8988T (cell line): ENCODE measurements around the gene PHF21A.
A peak's percentile ranks its signal among the peaks of the same experiment; 100 is the strongest.

Experiments used
- DNase-seq: peaks from one replicate; pipeline ENCODE4 v3.0.0; 2011

Gene PHF21A

DNA sequence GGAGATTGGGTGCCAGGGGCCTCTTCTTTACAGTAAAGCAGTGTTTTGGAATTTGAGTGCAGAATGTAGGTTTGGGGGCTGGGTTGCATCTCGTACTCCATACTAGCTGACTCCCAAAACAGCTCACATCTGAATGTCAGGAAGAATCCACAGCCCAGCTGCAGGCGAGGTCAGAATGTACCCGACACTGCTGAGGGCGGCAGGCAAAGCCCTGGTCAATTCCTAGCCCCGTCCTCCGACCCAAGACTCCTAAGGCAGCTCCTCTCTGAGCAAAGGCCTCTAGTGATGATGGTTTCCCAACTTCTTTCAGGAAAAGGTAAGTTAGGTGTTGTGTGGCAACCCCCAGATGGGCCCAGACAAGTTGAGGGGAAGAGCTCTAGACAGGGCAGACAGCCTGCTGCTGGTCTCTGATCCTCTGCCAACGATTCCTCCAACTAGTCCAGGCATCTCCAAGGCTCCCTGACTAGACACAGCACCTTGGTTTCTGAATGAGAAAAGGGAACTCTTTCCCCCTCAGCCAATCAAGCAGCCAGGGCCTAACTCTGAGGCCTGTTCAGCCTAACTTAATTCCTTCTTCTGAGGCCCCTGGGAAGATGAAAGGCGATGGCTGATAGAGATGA lies 190.2 kb downstream of the PHF21A start:
- no peak for DNase-seq

DNA sequence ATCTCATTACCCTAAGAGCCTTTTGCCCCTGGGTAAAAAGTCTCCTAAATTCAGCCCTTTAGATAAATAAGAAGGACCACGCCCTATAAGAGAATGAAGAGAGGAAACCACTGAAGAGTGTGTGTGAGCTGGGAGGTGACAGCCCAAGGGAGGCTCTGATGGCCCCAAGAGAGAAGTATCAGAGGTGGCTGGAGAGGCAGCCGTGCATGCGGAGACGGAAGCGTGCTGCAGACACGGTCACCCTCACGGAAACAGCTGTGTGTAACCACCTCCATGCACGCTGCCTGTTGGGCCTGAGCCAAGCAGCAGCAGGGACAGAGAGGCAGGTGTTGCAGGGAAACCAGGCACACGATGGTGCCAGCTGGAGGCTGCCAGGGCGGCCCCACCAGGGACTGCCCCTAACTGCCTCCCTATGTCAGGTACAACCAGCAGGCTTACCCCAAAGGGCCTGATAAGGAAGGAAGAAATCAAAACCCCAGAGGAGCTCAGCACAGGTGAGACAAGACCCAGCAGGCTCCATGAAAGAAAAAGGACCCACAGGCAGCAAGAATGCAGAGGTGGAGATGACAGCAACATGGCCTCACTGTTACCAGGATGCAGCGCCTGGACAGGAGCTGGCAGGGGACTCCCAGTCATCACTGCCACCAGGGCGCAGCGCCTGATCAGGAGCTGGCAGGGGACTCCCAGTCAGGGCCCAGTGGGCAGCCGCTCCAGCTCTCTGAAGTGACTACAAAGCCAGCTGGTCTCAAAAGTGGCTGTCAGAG lies 191.0 kb downstream of the PHF21A start:
- no peak for DNase-seq

DNA sequence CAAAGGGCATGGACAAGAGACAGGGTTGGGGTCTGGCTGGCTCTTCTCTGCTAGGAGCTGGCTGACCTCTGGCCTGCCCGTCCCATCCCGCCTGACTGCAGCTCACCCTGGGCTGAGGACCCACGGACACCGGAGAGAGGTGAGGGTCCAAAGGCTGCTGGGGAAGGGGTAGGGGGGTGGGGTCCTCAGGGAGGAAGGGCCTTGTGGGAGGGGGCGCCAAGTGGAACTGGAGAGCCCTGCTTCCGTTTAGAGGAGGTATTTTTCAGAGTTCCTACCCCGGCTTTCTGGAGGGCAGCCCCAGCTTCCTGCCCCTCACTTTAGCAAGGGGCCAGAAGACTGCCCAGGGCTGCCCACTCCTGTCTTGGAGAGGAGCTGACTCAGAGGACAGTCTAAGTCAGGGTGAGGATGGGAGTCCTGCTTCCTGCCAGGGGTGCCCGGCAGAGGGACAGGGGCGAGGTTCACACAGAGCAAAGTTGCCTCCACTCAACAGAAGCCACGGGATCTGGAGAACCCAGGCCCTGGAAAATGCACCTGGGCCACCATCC lies 191.7 kb downstream of the PHF21A start:
- DNase-seq = peak; percentile 51

DNA sequence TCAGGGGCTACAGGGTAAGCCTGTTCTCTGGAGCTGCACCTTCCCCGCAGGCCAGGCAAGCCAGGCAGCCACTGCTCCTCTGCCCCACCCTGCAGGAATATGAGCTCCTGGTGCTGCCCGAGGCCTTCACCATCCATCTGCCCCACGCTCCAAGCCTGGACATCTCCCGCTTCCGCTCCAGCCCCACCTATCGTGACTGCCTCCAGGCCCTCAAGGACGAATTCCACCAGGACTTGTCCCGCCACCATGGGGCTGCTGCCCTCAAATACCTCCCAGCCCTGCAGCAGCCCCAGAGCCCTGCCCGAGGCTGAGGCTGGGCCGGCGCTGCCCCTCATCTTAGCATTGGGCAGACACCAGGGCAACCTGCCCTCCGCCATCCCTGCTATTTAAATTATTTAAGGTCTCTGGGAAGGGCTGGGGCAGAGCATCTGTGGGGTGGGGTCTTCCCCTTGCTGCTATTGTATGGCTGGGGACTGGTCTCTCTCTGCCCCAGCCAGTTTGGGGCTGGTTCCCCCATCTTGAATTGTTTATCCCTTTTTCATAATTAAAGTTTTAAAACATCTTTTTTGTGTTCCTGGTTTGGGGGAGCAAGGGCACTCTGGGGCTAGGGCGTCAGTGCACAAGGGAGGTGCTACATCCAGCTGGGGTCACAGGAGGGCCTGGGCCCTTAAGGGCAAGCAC lies 192.6 kb downstream of the PHF21A start:
- DNase-seq = no peak

DNA sequence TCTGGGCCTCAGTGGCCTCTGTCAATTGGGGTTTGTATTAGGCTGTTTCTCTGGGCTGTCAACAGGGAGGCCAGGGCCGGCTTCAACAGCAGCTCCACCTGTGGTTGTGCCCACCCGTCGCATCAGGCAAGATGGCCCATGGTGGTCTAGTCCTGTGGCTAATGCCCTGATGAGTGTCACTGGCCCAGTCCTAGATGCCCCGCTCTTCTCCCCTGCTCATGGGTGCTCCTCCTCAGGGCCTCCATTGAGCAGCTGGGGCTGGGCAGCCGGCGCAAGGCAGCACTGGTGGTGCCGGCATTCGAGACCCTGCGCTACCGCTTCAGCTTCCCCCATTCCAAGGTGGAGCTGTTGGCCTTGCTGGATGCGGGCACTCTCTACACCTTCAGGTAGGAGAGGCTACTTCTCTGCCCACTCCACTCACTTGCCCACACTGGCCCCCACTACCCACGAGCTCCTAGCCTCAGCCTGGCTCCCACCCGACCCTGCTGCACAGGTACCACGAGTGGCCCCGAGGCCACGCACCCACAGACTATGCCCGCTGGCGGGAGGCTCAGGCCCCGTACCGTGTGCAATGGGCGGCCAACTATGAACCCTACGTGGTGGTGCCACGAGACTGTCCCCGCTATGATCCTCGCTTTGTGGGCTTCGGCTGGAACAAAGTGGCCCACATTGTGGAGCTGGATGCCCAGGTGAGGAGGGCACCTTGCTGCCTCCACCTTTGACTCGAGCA lies 193.4 kb downstream of the PHF21A start:
- DNase-seq = peak; percentile 38

DNA sequence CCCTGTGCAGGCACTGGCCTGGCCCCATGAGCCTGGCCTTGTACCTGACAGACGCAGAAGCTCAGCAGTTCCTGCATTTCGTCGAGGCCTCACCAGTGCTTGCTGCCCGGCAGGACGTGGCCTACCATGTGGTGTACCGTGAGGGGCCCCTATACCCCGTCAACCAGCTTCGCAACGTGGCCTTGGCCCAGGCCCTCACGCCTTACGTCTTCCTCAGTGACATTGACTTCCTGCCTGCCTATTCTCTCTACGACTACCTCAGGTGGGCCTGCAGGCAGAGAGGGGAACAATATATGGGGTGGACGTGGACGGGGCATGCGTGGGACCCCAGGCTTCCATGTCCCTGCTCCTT lies 193.9 kb downstream of the PHF21A start:
- no peak for DNase-seq

DNA sequence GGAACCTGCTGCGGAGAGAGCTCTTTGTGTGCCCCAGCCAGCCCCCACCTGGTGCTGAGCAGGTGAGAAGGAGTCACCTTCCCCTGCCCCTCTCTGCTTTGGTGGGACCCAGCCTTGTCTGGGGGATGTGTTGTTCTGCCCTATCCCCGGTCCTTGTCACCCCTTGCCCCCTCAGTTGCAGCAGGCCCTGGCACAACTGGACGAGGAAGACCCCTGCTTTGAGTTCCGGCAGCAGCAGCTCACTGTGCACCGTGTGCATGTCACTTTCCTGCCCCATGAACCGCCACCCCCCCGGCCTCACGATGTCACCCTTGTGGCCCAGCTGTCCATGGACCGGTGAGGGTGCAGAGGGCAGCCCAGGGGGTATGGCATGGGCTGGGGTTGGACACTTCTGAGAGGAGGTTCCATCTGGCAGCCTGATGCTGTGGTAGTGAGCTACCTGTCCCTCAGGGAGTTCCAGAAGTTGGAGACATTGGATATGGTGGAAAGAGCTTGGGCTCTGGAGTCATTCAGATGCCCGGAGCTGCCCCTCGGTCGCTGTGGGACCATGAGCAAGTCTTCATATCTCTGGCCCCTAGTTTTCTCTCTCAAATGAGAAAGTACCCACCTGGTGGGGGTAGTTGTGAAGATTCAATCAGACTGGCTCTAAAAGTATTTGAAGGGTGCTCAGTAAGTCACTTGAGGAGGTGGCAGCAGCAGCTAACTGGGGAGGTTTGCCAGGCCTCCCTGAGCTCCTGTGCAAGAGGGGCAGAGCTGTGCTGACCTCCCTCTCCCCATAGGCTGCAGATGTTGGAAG lies 194.5 kb downstream of the PHF21A start:
- peak; percentile 38 for DNase-seq

DNA sequence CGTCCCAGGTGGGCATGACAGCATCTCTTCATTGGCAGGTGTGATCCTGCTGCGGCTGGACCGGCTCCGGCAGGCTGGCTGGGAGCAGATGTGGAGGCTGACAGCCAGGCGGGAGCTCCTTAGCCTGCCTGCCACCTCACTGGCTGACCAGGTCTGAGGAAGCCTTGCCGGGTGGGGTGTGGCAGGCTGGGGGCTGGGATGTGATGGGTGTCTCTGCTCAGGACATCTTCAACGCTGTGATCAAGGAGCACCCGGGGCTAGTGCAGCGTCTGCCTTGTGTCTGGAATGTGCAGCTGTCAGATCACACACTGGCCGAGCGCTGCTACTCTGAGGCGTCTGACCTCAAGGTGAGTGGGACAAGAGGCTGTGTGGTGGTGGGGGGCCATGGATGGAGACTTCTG lies 195.3 kb downstream of the PHF21A start:
- peak; percentile 45 for DNase-seq

DNA sequence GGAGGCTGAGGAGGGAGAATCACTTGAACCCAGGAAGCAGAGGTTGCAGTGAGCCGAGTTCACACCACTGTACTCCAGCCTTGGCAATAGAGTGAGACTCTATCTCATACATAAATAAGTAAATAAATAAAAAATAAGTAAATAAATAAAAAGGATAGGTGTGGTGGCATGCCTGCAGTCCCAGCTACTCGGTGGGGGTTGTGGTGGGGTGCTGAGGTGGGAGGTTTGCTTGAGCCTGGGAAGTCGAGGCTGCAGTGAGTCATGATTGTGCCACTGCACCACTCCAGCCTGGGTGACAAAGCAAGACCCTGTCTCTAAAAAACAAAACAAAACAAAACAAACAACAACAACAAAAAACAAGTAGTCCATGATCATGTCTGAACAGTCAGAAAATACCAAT lies 195.7 kb downstream of the PHF21A start:
- no peak for DNase-seq

DNA sequence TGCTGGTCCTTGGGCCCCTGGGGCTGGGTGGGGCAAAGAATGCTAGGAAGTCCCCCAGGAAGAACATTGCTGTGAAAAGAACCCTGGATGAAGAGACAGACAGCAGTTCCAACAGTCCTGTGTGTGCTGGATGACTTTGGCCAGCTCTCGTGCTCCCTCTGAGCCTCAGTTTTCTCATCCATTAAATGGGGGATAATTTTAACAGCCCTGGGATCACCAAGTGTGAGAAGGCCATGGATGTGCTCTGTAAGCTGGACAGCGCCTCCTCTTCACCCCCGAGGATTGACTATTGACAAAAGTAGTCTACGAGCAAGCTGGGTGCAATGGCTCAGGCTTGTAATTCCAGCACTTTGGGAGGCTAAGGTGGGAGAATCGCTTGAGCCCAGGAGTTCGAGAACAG lies 196.3 kb downstream of the PHF21A start:
- no peak for DNase-seq

DNA sequence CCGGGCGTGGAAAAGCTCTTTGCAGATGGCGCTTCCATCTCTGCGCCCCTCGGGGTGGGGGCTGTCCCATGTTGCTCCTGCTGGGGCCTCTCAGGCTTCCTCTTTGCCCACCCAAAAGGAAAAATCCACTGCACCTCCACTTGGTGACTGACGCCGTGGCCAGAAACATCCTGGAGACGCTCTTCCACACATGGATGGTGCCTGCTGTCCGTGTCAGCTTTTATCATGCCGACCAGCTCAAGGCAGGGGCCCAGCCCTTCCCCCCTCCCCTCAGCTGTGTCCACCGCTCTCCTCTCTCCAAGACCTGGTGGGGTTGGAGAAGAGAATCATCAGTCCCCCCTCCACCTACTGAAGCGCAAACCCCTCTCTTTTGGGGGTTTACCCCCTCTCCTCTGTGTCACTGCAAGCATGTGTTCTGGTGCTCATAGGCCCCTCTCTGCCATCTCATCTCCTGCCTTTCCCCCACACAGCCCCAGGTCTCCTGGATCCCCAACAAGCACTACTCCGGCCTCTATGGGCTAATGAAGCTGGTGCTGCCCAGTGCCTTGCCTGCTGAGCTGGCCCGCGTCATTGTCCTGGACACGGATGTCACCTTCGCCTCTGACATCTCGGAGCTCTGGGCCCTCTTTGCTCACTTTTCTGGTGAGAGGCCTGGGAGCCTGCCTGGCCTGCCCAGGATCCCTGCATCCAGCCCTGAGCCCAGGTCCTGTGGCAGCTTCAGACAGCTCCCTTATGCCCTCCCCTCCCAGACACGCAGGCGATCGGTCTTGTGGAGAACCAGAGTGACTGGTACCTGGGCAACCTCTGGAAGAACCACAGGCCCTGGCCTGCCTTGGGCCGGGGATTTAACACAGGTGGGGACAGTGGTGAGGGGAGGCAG lies 197.0 kb downstream of the PHF21A start:
- peak; percentile 79 for DNase-seq

DNA sequence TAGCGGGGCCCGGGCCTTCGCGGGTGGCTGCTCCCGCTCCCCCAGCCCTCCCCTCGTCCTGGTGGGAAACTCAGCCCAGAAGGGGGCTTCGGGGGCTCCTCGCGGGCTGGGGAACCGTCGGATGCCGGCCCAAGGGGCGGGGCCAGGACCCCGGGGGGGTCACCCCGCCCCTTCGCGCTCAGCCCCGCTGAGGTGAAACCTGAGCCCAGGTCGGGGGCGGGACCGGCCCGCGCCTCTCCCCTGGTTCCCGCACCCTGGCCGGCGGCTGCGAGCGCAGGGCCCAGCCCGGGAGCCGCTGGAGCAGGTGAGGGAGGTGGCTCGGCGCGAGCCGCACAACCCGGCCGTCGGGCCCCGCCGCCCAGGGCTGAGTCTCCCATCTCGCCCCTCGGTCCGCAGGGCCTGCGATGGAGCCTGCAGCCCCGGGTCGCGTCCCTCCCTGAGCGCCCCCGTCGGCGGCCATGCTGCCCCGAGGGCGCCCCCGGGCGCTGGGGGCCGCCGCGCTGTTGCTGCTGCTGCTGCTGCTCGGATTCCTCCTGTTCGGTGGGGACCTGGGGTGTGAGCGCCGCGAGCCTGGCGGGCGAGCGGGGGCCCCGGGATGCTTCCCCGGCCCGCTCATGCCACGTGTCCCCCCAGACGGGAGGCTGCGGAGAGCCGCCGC lies 198.7 kb downstream of the PHF21A start, which contains the start of gene LARGE2:
TSS of gene LARGE2 (plus strand) at position 232 of the 658 bp plus-strand sequence. CDS start at position 459, 227 bp downstream.
- peak; percentile 95 for DNase-seq

DNA sequence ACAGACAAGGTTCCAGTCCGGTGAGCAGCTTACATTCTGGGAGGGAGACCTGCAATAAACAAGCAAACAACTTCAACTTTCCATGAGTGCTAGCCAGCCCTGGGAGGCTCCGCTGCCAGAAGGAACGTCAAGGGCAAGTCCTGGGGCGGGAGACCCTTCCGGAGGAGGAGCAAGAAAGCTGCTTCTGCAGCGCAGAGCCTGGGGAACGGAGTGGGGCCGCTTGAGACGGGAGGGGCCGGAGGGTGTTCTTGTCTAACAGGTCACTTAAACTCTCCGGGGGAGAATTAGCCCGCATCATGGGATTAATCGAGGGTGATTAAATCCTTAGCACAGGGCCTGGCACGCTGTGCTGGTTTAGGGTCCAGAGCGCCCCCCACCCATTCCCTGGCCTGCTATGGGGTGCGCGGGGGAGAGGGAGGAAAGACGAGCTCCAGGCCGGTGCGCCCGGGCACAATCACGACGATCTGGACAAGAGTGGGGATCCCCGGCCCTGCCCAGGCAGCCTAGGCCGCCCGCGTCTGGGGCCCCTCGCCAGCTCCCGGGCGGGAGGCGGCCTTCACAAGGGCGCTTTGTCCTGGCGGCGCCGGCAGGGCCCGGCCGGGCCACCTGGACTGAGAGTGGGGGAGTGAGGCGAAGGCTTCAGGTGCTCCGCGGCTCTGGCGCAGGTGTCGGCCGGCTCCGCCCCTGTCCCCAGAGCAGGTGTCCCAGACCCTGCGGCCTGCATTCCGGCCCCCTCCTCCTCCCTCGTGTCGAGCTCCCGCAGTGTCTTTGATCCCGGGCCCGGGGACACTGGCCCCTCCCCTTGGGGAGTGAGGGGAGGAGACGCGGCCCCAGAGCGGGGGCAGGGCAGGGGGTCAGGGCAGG lies 199.5 kb downstream of the PHF21A start:
- peak; percentile 62 for DNase-seq

DNA sequence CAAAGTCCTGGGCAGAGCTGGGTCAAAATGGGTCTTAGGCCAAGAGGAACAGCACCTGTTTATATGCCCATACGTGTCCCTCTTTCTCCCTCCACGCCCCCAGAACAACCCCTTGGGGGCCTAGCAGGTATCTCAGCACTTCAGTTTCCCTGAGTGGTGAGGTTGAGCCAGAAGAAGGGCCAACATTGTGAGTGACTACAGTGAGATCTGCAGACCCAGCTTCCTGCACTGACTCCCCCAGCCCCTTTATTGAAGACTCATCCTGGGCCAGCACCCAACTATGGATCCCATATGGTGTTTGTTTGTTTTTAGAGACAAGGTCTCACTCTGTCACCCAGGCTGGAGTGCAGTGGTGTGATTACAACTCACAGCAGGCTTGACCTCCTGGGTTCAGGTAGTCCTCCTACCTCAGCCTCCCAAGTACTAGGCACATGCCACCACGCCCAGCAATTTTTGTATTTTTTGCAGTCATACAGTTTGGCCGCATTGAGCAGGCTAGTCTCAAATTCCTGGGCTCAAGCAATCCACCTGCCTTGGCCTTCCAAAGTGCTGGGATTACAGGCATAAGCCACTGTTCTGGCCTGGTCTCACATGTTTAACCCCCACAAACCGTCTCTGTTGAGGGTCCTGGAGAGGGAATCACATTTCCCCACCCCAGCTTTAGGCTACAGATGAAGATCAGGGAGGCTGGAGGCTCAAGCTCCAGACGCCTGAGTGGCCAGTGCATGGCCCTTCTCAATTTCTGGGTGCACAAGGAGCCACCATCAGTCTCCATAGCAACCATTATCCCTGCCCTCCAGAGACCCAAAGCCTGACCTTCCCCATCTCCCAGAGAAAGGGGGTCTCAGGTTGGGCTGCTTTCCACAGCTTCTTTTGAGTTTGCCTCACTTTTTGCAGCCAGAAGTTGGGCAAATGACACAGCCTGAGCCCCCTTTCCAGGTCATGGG lies 200.4 kb downstream of the PHF21A start:
- peak; percentile 19 for DNase-seq

DNA sequence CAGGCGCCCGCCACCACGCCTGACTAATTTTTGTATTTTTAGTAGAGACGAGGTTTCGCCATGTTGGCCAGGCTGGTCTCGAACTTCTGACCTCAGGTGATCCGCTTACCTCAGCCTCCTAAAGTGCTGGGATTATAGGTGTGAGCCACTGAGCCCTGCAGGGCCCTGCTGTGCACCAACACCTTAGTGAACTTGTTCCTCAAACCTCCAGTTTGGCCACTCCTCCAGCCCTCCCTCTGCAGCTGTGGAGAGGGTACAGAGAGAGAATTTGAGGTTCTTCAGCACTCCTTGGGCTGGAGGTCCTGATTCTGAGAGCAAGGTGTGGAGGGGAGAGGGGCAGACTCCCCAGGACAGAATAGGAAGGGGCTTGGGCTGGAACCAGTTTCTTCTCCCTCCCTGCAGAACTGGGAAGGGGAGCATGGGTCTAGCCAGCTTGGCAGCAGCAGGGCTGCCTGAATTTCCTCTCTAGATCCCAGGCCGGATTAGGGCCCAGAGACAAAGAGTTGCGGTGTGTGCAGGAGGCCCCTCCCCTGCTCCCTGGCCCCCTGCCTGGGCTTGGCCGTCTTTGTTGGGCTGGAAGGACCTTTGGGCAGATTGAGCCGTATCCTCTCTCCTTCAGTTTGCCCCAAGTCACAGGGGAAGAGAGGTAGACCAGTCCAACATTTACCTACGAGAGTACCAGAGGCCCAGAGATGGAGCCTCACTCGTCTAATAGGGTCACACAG lies 201.3 kb downstream of the PHF21A start:
- no peak for DNase-seq

DNA sequence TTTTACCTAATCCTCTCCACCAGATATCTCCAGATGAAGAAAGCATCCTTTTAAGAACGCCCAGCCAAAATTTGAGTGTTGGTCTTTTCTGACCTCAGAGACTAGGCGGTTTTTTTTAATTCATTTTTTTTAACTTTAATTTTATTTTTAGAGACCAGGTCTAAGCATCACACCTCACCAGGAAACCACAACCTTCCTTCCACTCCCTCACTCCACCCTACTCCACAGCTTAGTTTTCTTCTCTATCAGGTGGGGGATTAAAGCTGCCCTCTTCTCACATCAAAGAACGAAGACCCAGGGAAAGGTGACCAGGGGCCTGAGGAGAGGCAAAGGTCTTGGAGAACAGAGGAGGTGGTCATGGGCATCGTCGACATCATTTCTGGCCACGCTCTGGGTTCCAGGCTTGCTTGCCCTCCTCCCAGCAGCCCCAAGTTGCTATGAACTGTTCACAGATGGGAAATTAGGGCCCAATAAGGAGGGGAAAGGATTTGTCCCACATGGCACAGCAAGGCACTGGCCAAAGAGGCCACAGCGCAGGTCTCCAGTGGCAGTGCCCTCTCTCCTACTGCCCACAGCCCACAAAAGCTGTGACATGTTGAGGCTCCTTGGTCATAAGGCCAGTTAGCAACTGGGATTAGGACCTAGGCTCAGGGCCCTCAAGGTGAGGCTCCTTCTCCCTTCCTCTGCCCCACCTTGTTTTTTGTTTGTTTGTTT lies 202.1 kb downstream of the PHF21A start:
- DNase-seq = peak; percentile 28
